Measurements from ENCODE around the gene RBM4.

The RBM4 gene

GRCh38 chr11:66693356-66694055 lies 55.0 kb downstream of the RBM4 start:
- no peak for TF ChIP-seq CTCF (IDR thresholded peaks at IDR 0.05; ENCODE audit: low read depth, low read length)
- H3K36me3 ChIP-seq, result peaks cover 95% of the 10 kb centered on the region

GRCh38 chr11:66694056-66694410 lies 55.5 kb downstream of the RBM4 start:
- Histone ChIP-seq H3K27ac (no peak overlapping the region), H3K27me3 (ENCODE audit: insufficient read depth, low read depth, severe bottlenecking) (no peaks in the 10 kb centered on the region), H3K36me3 (peaks cover 95% of the 10 kb centered on the region), H3K9me3 (ENCODE audit: severe bottlenecking) (no peaks in the 10 kb centered on the region), H3K4me3 (ENCODE audit: low read depth, low read length) (no peak overlapping the region)
- no peak for DNase-seq
- no peak for TF ChIP-seq CTCF (IDR thresholded peaks at IDR 0.05; ENCODE audit: low read depth, low read length)

More at GRCh38 chr11:66693356-66694055, 55.0 kb downstream of the RBM4 start:
- no peaks in the 10 kb centered on the region for H3K9me3 ChIP-seq (ENCODE audit: severe bottlenecking)
- H3K27ac ChIP-seq, result no peak overlapping the region
- DNase-seq, result no peak
- no peaks in the 10 kb centered on the region for H3K27me3 ChIP-seq (ENCODE audit: insufficient read depth, low read depth, severe bottlenecking)
- H3K4me3 ChIP-seq (ENCODE audit: low read depth, low read length), result no peak overlapping the region

GRCh38 chr11:66694732-66695207 lies 56.3 kb downstream of the RBM4 start:
- peak; percentile 95 for DNase-seq
- Histone ChIP-seq H3K36me3 (peaks cover 95% of the 10 kb centered on the region), H3K27ac (no peak overlapping the region), H3K27me3 (ENCODE audit: insufficient read depth, low read depth, severe bottlenecking) (no peaks in the 10 kb centered on the region), H3K4me3 (ENCODE audit: low read depth, low read length) (no peak overlapping the region), H3K9me3 (ENCODE audit: severe bottlenecking) (no peaks in the 10 kb centered on the region)
- TF ChIP-seq CTCF (IDR thresholded peaks at IDR 0.05; ENCODE audit: low read depth, low read length), result peak; percentile 96

All from WERI-Rb-1 (cell line).